ENCODE results near the gene CAMK4. TPM values are rescaled to one million over a fixed set of nuclear protein-coding genes. Genes with fewer than 3 reads are reported as not detected.

Gene CAMK4
- total and polyA plus RNA-seq, 3 donors from 2014 or later: 35.4 to 76.9 (median 60.3) TPM

- intact Hi-C loops (cut with DNase I; ENCODE audit: low total_unique reads): no loop called here
- WGBS, 2 donors: 62 to 91% methylated on average over 2 of the region's 2 CpGs
- TF ChIP-seq CTCF (IDR thresholded peaks at IDR 0.05): no peak
- no peak for TF ChIP-seq POLR2A (IDR thresholded peaks at IDR 0.05)
- H3K36me3 ChIP-seq (ENCODE audit: low read depth, missing control alignments): no peaks in the 10 kb centered on the region
- no peak overlapping the region for H3K27ac ChIP-seq
- H3K9me3 ChIP-seq: no peaks in the 10 kb centered on the region
- no peak overlapping the region for H3K4me3 ChIP-seq
- H3K4me1 ChIP-seq: no peaks in the 10 kb centered on the region
- no peaks in the 10 kb centered on the region for H3K27me3 ChIP-seq
- no peak for DNase-seq
These were observed 294.6 kb downstream of the CAMK4 start for GRCh38 chr5:111518777-111519176.

- H3K4me3 ChIP-seq: no peak overlapping the region
- no peaks in the 10 kb centered on the region for H3K4me1 ChIP-seq
- no peaks in the 10 kb centered on the region for H3K27me3 ChIP-seq
- 51 to 53% methylated on average over 3 of the region's 3 CpGs for WGBS, 2 donors
- no peak overlapping the region for H3K27ac ChIP-seq
- H3K9me3 ChIP-seq: no peaks in the 10 kb centered on the region
- no peaks in the 10 kb centered on the region for H3K36me3 ChIP-seq (ENCODE audit: low read depth, missing control alignments)
- TF ChIP-seq POLR2A (IDR thresholded peaks at IDR 0.05): no peak
- DNase-seq: no peak
- intact Hi-C loops (cut with DNase I; ENCODE audit: low total_unique reads): no loop called here
These were observed 296.7 kb downstream of the CAMK4 start for GRCh38 chr5:111520908-111521307.

- H3K27me3 ChIP-seq: no peaks in the 10 kb centered on the region
- H3K9me3 ChIP-seq: no peaks in the 10 kb centered on the region
- no peak for TF ChIP-seq CTCF (IDR thresholded peaks at IDR 0.05)
- TF ChIP-seq POLR2A (IDR thresholded peaks at IDR 0.05): no peak
- no peaks in the 10 kb centered on the region for H3K36me3 ChIP-seq (ENCODE audit: low read depth, missing control alignments)
- H3K4me3 ChIP-seq: no peak overlapping the region
- no peak for DNase-seq
- intact Hi-C loops (cut with DNase I; ENCODE audit: low total_unique reads): no loop called here
- H3K27ac ChIP-seq: no peak overlapping the region
- no peaks in the 10 kb centered on the region for H3K4me1 ChIP-seq
- 88 to 91% methylated on average over 3 of the region's 3 CpGs for WGBS, 2 donors
These were observed 303.9 kb downstream of the CAMK4 start for GRCh38 chr5:111528056-111528455.

GRCh38 chr5:111530298-111530740, 306.1 kb downstream of the CAMK4 start:
- TF ChIP-seq POLR2A (IDR thresholded peaks at IDR 0.05) (no peak), CTCF (IDR thresholded peaks at IDR 0.05) (no peak)
- Histone ChIP-seq H3K4me3 (peak overlapping the region in 1 of 2 donors; percentile 8), H3K27ac (no peak overlapping the region), H3K4me1 (no peaks in the 10 kb centered on the region), H3K9me3 (no peaks in the 10 kb centered on the region), H3K36me3 (ENCODE audit: low read depth, missing control alignments) (no peaks in the 10 kb centered on the region), H3K27me3 (no peaks in the 10 kb centered on the region)
- 49 to 56% methylated on average over 10 of the region's 10 CpGs for WGBS, 2 donors
- peak; percentile 60 for DNase-seq
- intact Hi-C loops (cut with DNase I; ENCODE audit: low total_unique reads): no loop called here

GRCh38 chr5:111532886-111533582, 308.9 kb downstream of the CAMK4 start:
- H3K9me3 ChIP-seq: no peaks in the 10 kb centered on the region
- intact Hi-C loops (cut with DNase I; ENCODE audit: low total_unique reads): no loop called here
- TF ChIP-seq POLR2A (IDR thresholded peaks at IDR 0.05): no peak
- TF ChIP-seq CTCF (IDR thresholded peaks at IDR 0.05): no peak
- H3K4me1 ChIP-seq: no peaks in the 10 kb centered on the region
- no peak overlapping the region for H3K27ac ChIP-seq
- H3K4me3 ChIP-seq: no peak overlapping the region
- 53 to 63% methylated on average over 5 of the region's 5 CpGs for WGBS, 2 donors
- no peaks in the 10 kb centered on the region for H3K27me3 ChIP-seq
- no peaks in the 10 kb centered on the region for H3K36me3 ChIP-seq (ENCODE audit: low read depth, missing control alignments)
- DNase-seq: no peak
